ENCODE data around the gene CENPO.

Gene CENPO

GRCh38 chr2:24866946-24867345 is 73.7 kb downstream of the CENPO start:
- peak in 1 of 3 experiments; percentile 6 for DNase-seq

- DNase-seq: no peak
Measured at GRCh38 chr2:24870440-24870839, 77.2 kb downstream of the CENPO start.

GRCh38 chr2:24870891-24871705 is 77.9 kb downstream of the CENPO start:
- no peak for DNase-seq

- no peak for DNase-seq
Measured at GRCh38 chr2:24871852-24872333, 78.7 kb downstream of the CENPO start.

Measured in NCI-H1417 (cell line).